PC-9 (cell line): ENCODE results near the gene SLC9A3. TPM values are rescaled to one million over a fixed set of nuclear protein-coding genes. Genes with fewer than 3 reads are reported as not detected.

Source experiments
- Bru-seq: library from RNA; stranded (reverse); fragments of 400-500 nt; gene quantifications from one replicate; lab custom pipeline; 2021; lab: Mats Ljungman, UMichigan
- BruChase-seq, 2 experiments: library from RNA; stranded (reverse); fragments of 400-500 nt; gene quantifications; one replicate each; lab custom pipeline; 2021; lab: Mats Ljungman, UMichigan
- BruUV-seq: library from RNA; stranded (reverse); fragments of 400-500 nt; replicated peaks from 2 replicates; lab custom pipeline; 2021; lab: Mats Ljungman, UMichigan
- CTCF ChIA-PET: fragments of 300-600 bp; sonication (Branson Sonifier 250); formaldehyde crosslinking; loops from one replicate; lab custom pipeline; 2022; ENCODE audit warnings: antibody characterized with exemption; lab: Charles Lee
- POLR2A ChIA-PET: fragments of 300-600 bp; sonication (Branson Sonifier 250); formaldehyde crosslinking; loops from one replicate; lab custom pipeline; 2022; ENCODE audit warnings: antibody characterized with exemption; ENCODE audit not compliant: unreplicated experiment; lab: Charles Lee
- DNase-seq, 2 experiments: peaks; one replicate each; pipeline versions ENCODE4 v3.0.0 to v3.0.0-alpha.2; 2015 to 2022; ENCODE audit warnings: mixed read lengths in 1 of 2
- H2AFZ ChIP-seq: fragments of 200-600 bp; sonication (generic); 2 replicates; pipeline ENCODE4 v1.8.1; 2017; ENCODE audit warnings: antibody characterized with exemption
- H3F3A ChIP-seq: fragments of 200-600 bp; sonication (generic); 2 replicates; pipeline ENCODE4 v1.8.1; 2017; ENCODE audit warnings: antibody characterized with exemption, mild to moderate bottlenecking, low read depth; ENCODE audit not compliant: insufficient read depth
- H3K27ac ChIP-seq: fragments of 200-600 bp; sonication (generic); 2 replicates; pipeline ENCODE4 v1.6.1; 2016; ENCODE audit warnings: mixed run types
- H3K27me3 ChIP-seq: fragments of 200-600 bp; sonication (generic); 2 replicates; pipeline ENCODE4 v1.6.1; 2016; ENCODE audit warnings: low read depth, mixed run types; ENCODE audit not compliant: insufficient read depth
- H3K36me3 ChIP-seq: fragments of 200-600 bp; sonication (generic); 2 replicates; pipeline ENCODE4 v1.6.1; 2016; ENCODE audit warnings: low read depth, mixed run types
- H3K4me1 ChIP-seq: fragments of 200-600 bp; sonication (generic); replicated peaks from 2 replicates; pipeline ENCODE4 v1.6.1; 2016; ENCODE audit warnings: mixed run types; ENCODE audit not compliant: insufficient read depth
- H3K4me2 ChIP-seq: fragments of 200-600 bp; sonication (generic); 2 replicates; pipeline ENCODE4 v1.6.1; 2017; ENCODE audit warnings: mixed run types
- H3K4me3 ChIP-seq: fragments of 200-600 bp; sonication (generic); 2 replicates; pipeline ENCODE4 v1.6.1; 2016; ENCODE audit warnings: mixed run types
- H3K79me2 ChIP-seq: fragments of 200-600 bp; sonication (generic); 2 replicates; pipeline ENCODE4 v1.6.1; 2017; ENCODE audit warnings: low read depth, mixed run types
- H3K9me2 ChIP-seq: fragments of 200-600 bp; sonication (generic); 2 replicates; pipeline ENCODE4 v1.8.1; 2017; ENCODE audit warnings: mild to moderate bottlenecking; ENCODE audit not compliant: insufficient read depth
- H3K9me3 ChIP-seq: fragments of 200-600 bp; sonication (generic); 2 replicates; pipeline ENCODE4 v1.8.1; 2016; ENCODE audit warnings: low read depth; ENCODE audit not compliant: insufficient read depth
- H4K20me1 ChIP-seq: fragments of 200-600 bp; sonication (generic); 2 replicates; pipeline ENCODE4 v1.8.1; 2017; ENCODE audit not compliant: insufficient read depth
- EZH2 ChIP-seq: fragments of 200-600 bp; sonication (generic); IDR thresholded peaks from 2 replicates; pipeline ENCODE4 v1.8.0; 2017; ENCODE audit warnings: antibody characterized with exemption, low read depth
- intact Hi-C: fragments of 100-400 bp; cut with micrococcal nuclease; formaldehyde crosslinking; loops from one replicate; pipeline ENCODE4 v1.10.0; 2022; ENCODE audit not compliant: unreplicated experiment
- long read RNA-seq: library from polyadenylated mRNA; stranded (forward); transcript quantifications from one replicate; pipeline ENCODE4 v2.0.0, GENCODE V29; 2022
- total RNA-seq: library from RNA; stranded (reverse); gene quantifications from 2 replicates; pipeline ENCODE4 v1.2.3, GENCODE V29; 2021
- TF ChIP-seq, protein P1 (sequence below): fragments of 200-600 bp; sonication (generic); conservative IDR thresholded peaks from 2 replicates; pipeline ENCODE4 v1.6.1; 2017; ENCODE audit warnings: mixed run types, antibody characterized with exemption, mild to moderate bottlenecking, moderate library complexity

SLC9A3 gene
- total RNA-seq (5.2 and 5.6 TPM in 2 replicates), Bru-seq, nascent RNA (percentile 14 among the genes with signal in this experiment), BruChase-seq, experiment 1, labeled RNA remaining after a 2-hour chase (percentile 22 among the genes with signal in this experiment), BruChase-seq, experiment 2, labeled RNA remaining after a 6-hour chase (percentile 26 among the genes with signal in this experiment)
- long read RNA-seq, result 0 reads

DNA sequence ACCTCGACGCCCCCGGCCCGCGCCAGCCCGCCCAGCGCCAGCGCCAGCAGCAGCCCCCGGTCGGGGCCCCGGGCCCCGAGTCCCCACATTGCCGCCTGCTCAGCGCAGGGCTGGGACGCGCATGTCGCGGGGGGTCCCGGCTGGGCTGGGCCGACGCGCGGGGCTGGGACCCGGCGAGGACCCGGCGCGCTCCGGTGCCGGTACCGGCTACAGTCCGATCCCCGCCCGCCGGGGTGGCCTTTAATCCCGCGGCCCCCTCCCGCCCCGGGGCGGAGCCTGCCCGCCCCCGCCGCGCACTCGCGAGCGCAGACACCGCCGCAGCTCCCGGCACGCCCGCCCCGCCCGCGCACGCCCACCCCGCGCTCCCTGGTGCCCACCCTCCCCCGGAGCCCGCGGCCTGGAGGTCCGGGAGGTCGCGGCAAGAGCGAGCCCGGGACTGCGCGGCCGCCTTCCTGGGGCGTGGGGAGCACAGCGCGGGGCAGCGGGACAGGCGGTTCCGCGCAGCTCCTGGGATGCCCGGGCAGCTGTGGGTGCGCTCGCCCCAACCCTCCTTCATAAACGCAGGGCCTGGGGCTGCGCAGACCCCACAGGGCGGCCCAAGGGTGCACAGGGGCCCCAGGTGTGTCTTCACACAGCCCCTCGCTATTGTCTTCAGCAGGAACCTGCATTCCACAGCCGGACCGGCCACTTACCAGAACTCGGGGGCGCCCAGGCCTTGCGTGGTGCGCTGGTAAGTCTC, at the start of gene SLC9A3:
Gene SLC9A3 (minus strand): TSS at position 216 of the 739 bp plus-strand sequence.
- Histone ChIP-seq H3K9me3 (no peaks in the 10 kb centered on the region), H3K36me3 (no peaks in the 10 kb centered on the region), H3F3A (no peaks in the 10 kb centered on the region), H3K79me2 (no peaks in the 10 kb centered on the region), H3K4me1 (no peaks in the 10 kb centered on the region), H3K27me3 (peaks cover 83% of the 10 kb centered on the region), H4K20me1 (no peaks in the 10 kb centered on the region; the same call in 1 of the 2 replicates), H3K4me2 (no peak within 1 kb of the TSS), H3K27ac (no peak within 1 kb of the TSS), H2AFZ (no peak within 1 kb of the TSS), H3K4me3 (no peak within 1 kb of the TSS), H3K9me2 (no peaks in the 10 kb centered on the region)
- CTCF ChIA-PET, result no interaction called here
- TF ChIP-seq, protein P1, sequence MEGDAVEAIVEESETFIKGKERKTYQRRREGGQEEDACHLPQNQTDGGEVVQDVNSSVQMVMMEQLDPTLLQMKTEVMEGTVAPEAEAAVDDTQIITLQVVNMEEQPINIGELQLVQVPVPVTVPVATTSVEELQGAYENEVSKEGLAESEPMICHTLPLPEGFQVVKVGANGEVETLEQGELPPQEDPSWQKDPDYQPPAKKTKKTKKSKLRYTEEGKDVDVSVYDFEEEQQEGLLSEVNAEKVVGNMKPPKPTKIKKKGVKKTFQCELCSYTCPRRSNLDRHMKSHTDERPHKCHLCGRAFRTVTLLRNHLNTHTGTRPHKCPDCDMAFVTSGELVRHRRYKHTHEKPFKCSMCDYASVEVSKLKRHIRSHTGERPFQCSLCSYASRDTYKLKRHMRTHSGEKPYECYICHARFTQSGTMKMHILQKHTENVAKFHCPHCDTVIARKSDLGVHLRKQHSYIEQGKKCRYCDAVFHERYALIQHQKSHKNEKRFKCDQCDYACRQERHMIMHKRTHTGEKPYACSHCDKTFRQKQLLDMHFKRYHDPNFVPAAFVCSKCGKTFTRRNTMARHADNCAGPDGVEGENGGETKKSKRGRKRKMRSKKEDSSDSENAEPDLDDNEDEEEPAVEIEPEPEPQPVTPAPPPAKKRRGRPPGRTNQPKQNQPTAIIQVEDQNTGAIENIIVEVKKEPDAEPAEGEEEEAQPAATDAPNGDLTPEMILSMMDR, result no peak
- TF ChIP-seq EZH2, result no peak
- BruUV-seq, result no TSS peak
- intact Hi-C loops, result no loop called here
- no peak for DNase-seq
- POLR2A ChIA-PET, result no interaction called here

DNA sequence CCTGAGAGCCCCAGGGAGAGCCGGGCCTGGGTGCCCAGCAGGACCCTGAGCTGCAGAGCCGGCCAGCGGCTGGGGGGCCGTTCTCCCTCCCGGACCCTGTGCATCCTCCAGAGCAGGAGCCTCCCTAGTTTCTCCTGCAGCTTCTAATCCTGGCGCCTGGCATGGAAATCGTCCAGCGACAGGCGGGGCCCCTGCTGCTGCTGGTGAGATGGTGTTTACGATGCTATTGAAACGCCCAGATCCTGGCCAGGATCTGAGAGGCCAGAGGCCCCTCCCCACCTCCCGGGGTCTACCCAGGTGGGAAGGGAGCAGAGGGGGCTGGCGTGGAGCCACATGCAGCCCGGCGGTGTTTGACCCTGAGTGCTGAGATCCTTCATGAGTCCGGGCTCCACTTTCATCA, 49.7 kb upstream of the SLC9A3 start:
- intact Hi-C loops, result no loop called here
- H2AFZ ChIP-seq, result no peak overlapping the region
- no peaks in the 10 kb centered on the region for H3K4me1 ChIP-seq
- POLR2A ChIA-PET, result interaction anchor here (0.7 kb wide), 1 partner anchor 296 kb away, joined by 4 read pairs; no protein-coding TSS in a partner anchor
- H4K20me1 ChIP-seq, result no peaks in the 10 kb centered on the region
- H3K9me2 ChIP-seq, result no peaks in the 10 kb centered on the region
- H3K36me3 ChIP-seq, result no peaks in the 10 kb centered on the region
- H3K27ac ChIP-seq, result no peak overlapping the region
- TF ChIP-seq, protein P1, result no peak
- no peak for TF ChIP-seq EZH2
- H3K27me3 ChIP-seq, result peaks cover 96% of the 10 kb centered on the region
- H3K4me2 ChIP-seq, result no peak overlapping the region
- BruUV-seq, result no TSS peak
- no peak overlapping the region for H3K4me3 ChIP-seq
- CTCF ChIA-PET, result no interaction called here
- DNase-seq, result no peak
- H3K79me2 ChIP-seq, result no peaks in the 10 kb centered on the region
- no peaks in the 10 kb centered on the region for H3F3A ChIP-seq
- peaks cover 4% of the 10 kb centered on the region; the same call in 1 of the 2 replicates for H3K9me3 ChIP-seq

DNA sequence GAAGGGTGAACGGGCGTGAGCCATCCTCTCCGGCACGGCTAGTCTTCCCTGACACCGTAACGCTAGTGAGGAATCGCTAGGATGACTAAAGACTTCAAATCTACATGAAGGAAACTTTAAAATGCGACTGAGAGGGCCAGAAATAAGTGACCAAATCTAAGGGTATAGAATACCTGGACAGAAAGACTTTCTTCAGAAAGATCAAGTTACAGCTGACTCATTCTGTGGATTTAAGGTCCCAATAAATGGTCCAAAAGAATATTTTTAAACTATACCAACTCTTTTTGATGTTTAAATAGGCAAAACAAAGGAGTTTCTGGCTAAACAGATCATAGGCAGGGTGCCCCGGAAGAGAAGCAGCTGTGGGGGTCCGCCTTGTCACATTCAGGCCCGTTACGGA, 49.0 kb upstream of the SLC9A3 start:
- Histone ChIP-seq H2AFZ (no peak overlapping the region), H3K4me3 (no peak overlapping the region), H3K27me3 (peaks cover 96% of the 10 kb centered on the region), H3K4me2 (no peak overlapping the region), H3K4me1 (no peaks in the 10 kb centered on the region), H3K9me3 (peaks cover 4% of the 10 kb centered on the region; the same call in 1 of the 2 replicates), H3K27ac (no peak overlapping the region), H3F3A (no peaks in the 10 kb centered on the region), H3K36me3 (no peaks in the 10 kb centered on the region), H4K20me1 (no peaks in the 10 kb centered on the region), H3K79me2 (no peaks in the 10 kb centered on the region), H3K9me2 (no peaks in the 10 kb centered on the region)
- TF ChIP-seq, protein P1, result no peak
- no peak for TF ChIP-seq EZH2
- intact Hi-C loops, result no loop called here
- no peak for DNase-seq
- POLR2A ChIA-PET, result no interaction called here
- no TSS peak for BruUV-seq
- CTCF ChIA-PET, result no interaction called here
